Testis (tissue), 2 donors: ENCODE results near the gene VGLL4.
"Not testable (repeated sequence)": the region's sequence is repeated elsewhere in the genome, so short reads cannot be mapped to it uniquely, and the experiment has no call there.

Source experiments
- CTCF ChIP-seq, 3 experiments: fragments of 450-650 bp in 2 of 3; fragments of 200-600 bp in 1 of 3; sonication (generic) in 1 of 3; IDR thresholded peaks; one replicate each; pipeline ENCODE4 v1.5.1; 2016 to 2019; ENCODE audit warnings: antibody characterized with exemption in 3 of 3, mild to moderate bottlenecking in 2 of 3, moderate library complexity in 1 of 3
- POLR2A ChIP-seq: fragments of 450-650 bp; IDR thresholded peaks from one replicate; pipeline ENCODE4 v1.6.1; 2017; ENCODE audit warnings: antibody characterized with exemption, mild to moderate bottlenecking, moderate library complexity

- TF ChIP-seq CTCF (IDR thresholded peaks at IDR 0.05); POLR2A: not testable (repeated sequence)
Measured at GRCh38 chr3:11513125-11513816, 130.4 kb downstream of the VGLL4 start.
